Fibroblast of skin of abdomen (primary cell): ENCODE data around the gene PAX8.

Experiments used
- DNase-seq: peaks from one replicate; pipeline ENCODE4 v3.0.0-alpha.2; 2013

PAX8 gene

DNA sequence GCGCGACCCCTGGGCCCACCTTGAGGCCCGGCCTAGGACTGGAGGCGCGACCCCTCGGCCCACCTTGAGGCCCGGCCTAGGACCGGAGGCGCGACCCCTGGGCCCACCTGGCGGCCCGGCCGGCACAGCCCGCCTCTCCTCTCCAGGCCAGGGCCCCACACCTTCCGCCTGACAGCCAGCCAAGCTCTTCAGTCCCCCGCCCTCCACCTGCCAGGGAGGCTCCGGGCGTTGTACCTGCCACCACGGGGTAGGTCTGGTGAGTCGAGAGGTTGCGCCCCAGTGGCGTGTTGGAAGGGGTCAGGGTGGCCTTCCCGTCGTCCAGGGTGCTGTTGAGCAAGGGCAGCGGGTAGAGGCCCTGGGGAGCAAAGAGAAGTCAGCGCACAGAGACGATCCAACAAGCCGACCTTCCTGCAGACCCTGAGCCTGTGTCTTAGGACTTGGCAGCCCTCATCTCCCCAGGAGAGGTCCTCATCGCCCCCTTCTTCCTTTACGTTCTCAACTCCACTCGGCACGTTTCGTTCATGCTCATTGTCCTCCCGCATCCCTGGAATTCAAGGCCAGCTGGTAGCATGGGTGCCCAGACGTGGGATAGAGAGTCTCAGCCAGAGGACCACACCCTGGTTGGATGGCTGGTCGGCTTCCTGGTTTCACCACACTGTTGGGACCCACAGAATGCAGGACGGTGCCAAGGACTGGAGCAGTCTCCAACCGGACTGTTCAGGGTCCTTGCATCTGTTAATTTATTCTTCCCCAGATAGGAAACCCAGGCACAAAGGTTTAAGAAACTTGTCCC, 42.2 kb downstream of the PAX8 start:
- no peak for DNase-seq

DNA sequence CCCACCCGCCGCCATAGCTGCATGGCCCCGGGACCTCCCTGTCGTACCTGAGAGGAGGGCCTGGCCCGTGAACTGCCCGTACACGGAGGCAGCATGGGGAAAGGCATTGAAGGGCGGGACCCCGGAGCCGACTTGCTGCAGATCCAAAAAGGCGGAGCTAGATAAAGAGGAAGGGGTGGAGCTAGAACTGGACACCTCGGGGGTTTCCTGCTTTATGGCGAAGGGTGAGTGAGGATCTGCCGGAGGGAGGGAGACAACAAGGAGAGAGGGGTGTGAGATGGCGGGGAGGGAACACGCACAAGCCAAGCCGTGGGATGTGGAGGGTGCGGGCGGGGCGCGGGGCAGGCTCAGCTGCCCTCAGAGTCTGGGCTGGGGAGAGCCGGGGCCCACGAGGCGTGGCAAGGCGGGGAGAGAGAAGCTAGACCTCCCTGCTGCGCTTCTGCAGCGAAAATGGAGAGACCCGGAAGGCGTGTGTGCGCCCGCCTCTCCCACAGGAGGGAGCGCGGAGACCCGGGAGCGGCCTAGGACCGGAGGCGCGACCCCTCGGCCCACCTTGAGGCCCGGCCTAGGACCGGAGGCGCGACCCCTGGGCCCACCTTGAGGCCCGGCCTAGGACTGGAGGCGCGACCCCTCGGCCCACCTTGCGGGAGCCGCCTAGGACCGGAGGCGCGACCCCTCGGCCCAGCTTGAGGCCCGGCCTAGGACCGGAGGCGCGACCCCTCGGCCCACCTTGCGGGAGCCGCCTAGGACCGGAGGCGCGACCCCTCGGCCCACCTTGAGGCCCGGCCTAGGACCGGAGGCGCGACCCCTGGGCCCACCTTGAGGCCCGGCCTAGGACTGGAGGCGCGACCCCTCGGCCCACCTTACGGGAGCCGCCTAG, 43.1 kb downstream of the PAX8 start:
- DNase-seq, result peak; percentile 72

DNA sequence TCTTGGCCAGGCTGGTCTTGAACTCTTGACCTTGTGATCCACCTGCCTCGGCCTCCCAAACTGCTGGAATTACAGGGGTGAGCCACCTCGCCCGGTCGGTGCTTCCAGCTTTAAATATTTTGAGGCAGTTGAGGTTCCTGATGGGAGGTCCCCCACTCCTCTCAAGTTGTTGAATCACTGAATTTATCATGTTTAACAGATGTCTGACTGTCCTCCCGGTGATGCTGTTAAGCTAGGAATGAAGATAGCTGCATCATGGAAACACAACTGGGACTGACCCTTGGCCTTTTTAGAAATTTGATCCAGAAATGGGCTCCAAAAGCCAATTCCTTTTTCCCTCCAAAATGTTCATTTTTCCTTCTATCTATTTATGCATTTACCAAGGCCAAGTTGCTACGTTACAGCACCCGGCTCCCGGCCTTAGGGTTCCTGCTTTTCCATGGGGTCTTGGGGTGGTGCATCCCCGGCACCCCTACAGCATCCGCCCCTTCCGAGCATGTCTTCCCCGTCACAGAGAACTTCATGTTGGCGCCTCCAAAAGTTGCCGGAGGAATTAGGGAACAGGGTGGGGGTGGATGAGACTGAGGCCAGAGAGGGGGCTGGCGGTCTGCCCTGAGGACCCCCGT, 43.9 kb downstream of the PAX8 start:
- DNase-seq, result no peak

DNA sequence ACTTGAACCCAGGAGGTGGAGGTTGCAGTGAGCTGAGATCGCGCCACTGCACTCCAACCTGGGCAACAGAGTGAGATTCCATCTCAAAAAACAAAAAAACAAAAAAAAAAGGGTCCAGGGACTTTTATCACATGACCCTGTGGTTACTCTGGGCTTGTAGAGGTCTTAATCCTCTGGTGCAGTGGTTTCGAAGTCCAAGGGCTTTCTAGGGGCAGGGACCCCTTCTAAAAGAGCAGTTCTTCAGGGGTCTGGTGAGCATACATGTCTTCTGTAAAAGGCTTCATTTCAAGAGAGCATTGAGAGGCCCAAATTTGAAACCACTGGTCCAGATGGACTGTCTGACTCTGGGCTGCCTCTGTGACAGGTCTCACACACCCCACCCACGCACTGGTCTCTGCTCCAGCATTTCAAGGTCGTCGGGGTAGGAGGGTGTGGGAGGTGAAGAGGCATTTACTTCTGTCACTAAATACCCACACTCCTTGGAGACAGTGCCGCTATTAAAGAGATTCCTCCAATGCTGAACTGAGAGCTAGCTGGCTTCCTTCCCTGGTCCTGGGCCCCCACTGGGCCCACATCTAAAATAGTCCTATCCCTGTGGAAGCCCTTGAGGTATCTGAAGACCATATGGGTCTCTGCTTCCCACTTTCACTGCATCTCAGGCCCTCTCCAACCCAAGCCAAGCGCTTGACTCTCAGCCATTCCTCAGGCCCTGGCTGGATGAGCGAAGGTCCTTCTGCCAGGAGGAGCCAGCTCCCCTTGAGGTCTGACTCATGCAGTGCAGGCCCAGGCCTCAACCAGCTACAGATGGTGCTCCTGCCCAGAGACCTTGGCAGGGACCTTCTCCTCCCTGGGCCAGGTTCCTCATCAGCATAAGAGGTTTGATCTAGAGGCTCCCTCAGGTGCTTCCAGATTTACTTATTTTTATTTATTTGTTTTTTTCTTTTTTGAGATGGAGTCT, 44.8 kb downstream of the PAX8 start:
- DNase-seq, result peak; percentile 22

DNA sequence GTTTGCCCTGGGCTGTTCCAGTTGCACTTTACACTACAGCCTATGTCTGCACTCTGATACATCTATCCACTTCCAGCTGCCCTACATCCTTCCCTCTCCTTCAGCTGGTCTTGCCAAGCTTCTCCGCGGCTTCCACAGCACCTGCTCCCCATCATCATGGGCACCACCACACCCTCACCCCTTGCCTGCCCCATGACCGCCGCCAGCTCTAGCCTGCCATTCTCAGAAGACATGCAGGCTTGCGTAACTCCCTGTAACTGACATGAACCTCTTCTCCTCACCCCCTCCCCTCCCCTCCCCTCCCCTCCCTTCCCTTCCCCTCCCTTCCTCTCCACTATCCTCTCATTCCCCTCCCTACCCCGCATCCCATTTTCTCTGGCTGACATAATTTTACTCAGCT, 46.0 kb downstream of the PAX8 start:
- no peak for DNase-seq

DNA sequence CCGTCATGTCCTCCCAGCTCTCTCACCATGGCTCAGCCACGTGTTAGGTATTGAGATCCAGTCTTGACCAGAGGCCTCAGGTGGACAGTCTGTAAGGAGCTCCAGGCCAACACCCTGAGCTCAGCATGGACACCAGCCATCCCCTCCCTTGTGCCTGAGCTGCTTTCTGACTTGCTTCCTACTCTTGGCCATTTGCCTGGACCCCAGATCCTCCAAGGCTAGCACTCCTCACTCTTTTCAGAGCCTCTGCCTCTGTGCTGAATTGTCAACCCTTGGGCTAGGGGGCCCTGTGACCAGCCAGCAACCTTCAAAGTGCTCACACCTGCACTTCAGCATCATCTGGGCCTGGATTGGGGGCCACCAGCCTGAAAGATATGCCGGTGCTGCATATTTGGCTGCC, 46.6 kb downstream of the PAX8 start:
- no peak for DNase-seq

DNA sequence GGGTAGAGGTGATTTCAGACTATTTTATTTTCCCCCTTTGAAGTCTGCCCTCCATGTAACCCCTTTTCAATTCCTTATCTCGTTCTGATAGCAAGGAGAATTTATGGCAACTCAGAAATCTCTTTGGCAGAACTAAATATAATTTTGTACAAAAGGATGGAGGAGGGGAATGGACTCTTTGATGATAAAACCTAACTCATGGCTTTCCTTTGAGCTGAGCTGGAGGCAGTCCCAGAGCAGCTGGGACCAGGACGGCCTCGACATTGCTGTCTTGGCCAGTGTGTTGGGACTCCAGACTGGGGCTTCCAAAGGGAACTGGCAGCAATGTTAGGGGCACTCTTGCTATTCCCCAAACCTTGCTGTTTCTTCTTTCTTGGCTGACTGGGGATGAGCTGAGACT, 47.7 kb downstream of the PAX8 start:
- DNase-seq, result no peak

DNA sequence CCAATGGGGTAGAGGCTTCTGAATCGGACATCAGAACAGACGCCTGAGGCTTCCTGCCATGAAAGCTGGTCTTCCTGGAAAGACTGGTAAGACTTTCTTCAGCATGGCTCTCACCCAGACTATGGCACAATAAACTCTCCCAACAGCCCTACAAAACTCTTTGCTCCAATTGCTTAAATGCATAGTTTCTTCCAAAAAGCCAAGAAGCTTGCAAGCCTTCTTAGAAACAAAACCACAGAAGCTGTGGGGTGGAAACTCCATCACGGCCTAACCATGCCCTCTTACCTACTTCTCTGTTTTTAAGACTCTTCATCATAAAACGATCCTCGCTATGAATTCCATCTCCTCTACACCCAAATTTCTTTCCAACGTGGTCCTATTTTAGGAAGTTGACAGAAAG, 48.2 kb downstream of the PAX8 start:
- no peak for DNase-seq

DNA sequence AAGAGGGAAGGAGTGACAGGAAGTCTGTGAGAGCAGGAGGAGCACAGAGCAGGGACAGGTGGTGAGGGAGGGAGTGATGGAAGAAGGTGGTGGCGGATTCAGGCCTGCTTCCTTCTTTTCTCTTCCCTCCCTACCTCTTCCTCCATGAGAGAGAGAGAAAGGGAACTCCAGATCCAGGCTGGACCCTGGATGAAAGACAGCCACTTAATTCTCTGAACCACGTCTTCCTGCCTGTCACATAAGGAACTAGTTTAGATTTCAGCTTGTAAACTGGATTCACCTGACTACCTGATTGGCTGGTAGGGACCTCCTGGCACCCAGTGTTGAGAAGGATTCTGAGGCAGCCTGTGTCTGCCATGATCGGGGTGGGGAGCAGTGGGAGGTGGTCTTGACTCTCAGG, 48.9 kb downstream of the PAX8 start:
- DNase-seq, result no peak

DNA sequence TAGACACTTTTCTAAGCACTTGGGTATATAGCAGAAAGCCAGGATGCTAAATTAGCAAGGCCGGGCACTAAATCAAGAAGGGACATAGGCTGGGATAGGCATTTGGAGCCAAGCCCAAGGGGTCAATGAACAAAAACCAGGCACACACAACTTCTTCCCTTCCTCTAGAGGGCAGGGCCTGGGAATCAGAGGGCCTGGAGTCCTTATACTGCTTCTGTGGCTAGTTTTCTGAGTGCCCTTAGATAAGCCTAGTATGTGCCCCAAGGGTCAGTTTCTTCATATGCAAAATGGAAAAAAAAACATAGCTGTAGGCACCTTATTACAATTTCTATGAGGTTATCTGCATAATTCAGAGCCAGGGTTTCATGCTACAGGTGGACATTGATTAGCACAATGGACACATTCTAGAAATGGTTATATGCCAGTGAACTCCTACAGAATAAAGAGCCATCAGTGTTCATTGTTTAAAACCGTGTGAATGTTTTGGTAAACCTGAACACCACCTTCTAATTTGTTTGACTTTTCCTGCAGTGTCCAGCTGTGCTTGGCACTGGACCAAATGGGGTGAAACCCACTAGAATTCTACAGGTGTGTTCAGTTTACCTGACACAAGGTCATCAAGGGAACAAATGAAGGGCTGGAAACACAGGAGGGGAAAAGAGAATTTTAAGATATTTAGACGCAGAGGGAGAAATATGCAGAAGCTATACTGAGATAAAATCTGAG, 49.6 kb downstream of the PAX8 start:
- no peak for DNase-seq

DNA sequence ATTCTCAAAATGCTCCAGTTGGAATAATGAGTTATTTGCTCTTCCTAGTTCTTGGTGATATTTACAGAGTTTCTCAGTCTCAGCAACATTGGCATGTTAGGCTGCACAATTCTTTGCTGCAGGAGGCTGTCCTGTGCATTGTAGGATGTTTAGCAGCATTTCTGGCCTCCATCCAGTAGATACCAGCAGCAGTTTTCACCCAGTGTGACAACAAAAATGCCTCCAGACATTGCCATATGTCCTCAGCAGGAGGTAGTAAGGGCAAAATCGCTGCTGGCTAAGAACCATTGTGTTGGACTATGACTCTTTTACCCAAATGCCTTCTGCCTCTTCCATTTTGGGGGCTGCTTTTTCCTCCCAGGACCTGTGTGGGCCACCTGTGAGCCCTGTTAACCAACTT, 50.4 kb downstream of the PAX8 start:
- no peak for DNase-seq

DNA sequence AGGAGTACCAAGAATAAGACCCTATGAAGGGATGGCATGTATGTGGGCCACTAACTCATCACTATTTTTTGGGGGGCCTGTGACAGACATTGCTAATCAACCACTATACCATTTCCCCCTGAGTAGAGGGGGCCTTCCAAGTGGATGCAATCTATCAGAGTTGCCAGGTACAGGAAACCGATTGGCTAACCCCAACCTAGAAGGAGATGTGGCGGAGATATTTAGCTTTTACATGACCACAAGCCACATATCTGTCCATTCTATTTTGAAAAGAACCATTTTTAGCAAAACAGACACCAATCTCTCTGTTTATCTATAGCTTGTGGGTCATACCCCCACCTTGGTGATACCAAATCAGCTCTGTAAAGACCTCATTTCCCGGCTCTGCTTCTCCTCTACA, 51.0 kb downstream of the PAX8 start:
- DNase-seq, result no peak

DNA sequence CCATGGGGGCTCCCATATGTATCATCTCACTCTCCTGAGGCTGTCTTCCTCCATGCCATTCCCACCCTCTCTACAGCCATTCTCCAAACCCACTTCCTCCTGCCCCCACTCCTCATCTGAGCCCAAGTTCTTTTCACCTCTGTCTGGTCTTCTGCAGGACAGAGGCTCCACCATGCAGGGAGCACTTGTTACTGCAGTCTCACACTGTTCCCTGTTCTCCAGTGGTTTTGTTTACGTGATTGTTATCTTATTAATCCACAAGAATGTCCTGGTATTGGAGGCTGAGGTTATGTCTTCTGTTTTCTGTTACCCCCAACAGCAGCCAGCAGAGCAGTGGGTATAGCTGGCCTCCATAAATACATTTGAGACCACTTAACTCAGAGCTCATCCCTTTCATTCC, 51.4 kb downstream of the PAX8 start:
- DNase-seq, result no peak

DNA sequence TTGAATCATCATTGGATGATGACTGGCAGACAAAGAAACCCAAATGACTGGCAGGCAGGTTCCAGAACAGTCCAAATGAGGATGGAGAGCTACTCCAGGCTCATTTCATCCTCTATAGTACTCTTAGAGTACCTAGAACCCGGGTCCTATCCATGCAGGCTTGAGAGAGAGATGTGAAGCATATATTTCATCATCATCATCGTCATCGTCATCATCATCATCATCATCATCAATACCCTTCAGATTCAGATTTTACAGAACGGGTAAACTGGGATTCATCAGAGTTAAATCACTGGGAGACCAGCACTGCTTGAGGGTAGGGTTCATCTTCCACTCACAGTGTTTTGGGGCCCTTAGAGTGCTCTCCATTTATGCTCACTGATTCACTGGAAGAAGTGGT, 52.3 kb downstream of the PAX8 start:
- DNase-seq, result no peak

DNA sequence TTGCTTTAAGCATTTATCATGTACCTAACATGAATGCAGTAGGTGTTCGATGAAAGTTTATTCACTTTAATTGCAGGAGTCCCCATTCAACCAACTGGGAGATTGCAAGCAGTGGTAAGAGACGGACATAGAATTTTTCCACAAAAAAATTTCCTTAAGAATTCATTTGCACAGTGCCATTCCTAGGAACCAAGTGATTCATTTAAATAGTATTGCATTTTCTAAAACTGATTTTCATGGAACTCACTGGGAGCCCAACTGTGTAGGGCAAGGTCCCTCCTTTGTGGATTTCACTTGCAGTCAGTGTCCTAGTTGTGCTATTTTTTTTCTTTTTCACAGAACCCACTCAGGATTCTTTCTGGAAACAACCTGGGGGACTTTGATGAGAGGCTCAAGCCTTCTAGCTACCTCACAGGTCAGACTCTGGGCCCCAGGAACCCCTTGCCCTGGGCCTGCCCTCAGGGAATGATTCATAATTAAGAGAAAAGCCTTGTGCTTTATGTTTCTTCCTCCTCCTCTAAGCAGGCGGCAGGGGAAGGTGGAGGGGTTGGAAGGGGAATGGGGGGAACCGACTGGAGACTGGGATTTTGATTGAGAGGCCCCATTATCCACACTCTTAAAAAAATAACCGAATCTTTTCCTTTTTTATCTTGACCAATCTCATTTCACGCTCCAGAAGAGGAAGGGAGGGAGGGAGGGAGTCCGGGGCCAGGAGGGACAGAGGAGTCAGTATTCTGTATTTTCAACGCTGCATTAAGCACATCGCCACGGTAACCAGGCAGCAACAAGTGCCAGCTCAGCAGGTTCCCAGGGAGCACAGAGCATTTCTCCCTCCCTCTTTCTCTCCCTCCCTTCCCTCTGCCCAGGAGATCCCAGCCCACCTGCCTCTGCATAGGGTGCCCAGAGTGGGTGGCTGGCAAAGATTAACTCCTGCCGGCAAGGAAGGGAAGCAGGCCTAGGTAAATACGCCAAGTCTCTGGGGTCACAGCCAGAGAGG, 53.2 kb downstream of the PAX8 start:
- no peak for DNase-seq

DNA sequence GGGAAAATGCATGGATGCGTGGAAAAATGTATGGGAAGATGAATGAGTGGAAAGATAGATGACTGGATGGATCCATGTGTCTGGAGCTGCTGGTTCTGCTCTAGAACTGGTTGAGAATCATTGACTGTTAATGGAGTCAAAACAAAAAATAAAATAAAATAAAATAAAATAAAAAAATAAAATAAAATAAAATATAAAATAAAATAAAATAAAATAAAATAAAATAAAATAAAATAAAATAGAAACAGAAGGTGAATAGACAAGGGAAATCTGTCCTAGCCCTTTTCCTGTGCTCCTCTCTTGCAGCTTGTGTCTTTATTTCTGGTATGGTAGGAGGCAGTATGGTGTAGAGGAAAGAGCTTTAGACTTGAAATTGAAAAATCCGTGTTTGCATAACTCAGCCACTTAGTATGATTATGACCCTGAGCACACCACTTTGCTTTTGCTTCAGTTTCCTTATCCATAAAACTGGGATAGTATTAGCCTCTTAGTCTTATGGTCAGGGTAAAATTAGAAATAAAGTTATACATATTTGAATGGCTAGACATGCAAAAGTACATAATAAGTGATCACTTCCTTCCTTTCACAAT, 54.0 kb downstream of the PAX8 start:
- no peak for DNase-seq

DNA sequence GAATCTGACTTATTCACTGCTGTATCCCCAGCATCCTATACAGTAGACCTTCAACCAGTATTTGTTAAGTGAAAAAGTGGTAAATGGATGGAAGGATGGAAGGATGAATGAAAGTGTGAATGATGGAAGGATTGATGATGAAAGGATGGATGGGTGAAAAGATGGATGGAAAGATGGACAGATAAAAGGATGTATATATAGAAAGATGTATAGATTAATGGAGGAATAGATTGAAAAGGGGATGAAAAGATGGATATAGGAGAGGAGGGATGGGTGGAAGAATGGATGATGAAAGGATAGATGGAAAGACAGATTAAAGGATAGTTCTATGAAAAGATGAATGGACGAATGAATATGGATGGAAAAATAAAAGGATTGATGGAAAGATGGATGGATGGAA, 54.9 kb downstream of the PAX8 start:
- no peak for DNase-seq

DNA sequence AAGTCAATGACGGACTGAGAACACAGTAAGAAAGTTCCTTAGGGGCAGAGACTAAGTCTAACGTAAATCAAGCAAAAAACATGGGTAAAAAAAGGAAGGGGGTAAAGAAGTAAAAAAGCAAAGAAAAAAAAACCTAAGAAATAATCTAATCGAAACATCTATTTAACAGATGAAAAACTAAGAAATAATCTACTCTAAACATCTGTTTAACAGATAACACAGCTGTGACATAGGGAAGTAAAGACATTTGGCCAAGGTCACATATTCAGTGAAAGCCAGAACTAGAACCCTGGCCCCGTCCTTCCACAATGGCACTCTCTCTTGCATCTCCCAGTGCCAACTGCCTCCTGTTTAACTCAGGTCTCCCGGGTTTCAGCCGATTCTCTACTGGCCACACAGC, 56.9 kb downstream of the PAX8 start:
- no peak for DNase-seq

DNA sequence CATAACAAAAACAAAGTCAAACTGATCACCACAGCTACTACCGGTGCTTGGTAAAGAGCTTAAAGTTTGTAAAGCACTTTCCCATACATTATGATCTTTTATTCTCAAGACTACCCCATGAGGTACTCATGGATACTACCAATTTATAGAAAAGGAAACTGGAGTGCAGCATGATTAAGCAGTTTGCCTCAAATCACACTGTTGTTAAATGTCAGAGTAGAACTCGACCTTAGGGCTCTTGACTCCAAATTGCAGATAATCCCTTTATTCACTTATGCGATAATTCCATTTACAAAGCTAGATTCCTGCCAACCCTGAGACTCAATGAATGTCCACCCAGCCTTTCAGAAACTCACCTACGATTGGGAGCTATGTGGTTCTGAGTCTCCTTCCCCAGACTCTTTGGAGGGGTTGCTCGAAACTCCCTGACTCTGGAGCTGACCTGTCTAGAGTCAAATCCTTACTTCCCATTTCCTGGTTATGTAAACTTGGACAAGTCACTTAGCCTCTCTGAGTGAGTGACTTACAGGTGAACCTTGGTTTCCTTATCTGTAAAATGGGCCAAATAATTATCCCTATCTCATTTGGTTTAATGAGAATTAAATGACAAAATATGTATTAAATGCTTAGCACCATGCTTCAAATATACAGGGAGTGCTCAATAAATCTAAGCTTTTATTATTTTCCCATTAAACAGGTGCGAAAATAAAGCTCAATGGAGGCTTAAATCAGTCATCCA, 57.6 kb downstream of the PAX8 start:
- no peak for DNase-seq
